PC-9 (cell line): Measurements from ENCODE around the gene VWA8.

Source experiments
- CTCF ChIP-seq: fragments of 200-600 bp; sonication (generic); conservative IDR thresholded peaks from 2 replicates; pipeline ENCODE4 v1.6.1; 2017; ENCODE audit warnings: mixed run types, antibody characterized with exemption, mild to moderate bottlenecking, moderate library complexity
- EZH2 ChIP-seq: fragments of 200-600 bp; sonication (generic); IDR thresholded peaks from 2 replicates; pipeline ENCODE4 v1.8.0; 2017; ENCODE audit warnings: antibody characterized with exemption, low read depth

- TF ChIP-seq EZH2 (no peak), CTCF (no peak)
Observed at GRCh38 chr13:41702540-41702939, 258.4 kb downstream of the VWA8 start.
